ENCODE data around the gene GNAT3.

The GNAT3 gene

GRCh38 chr7:80472491-80473200, 39.2 kb downstream of the GNAT3 start:
- Histone ChIP-seq H3K9ac (ENCODE audit: low read depth, low read length, poor library complexity, severe bottlenecking) (no peak overlapping the region), H3K79me2 (ENCODE audit: insufficient read depth, low read length) (no peaks in the 10 kb centered on the region), H3F3A (ENCODE audit: low read depth) (no peaks in the 10 kb centered on the region), H3K4me3 (ENCODE audit: low read length, poor library complexity, severe bottlenecking) (no peak overlapping the region), H4K20me1 (ENCODE audit: insufficient read depth, low read length, poor library complexity, severe bottlenecking) (no peaks in the 10 kb centered on the region), H3K27me3 (ENCODE audit: insufficient read depth, low read length, poor library complexity, severe bottlenecking) (no peaks in the 10 kb centered on the region), H3K9me3 (ENCODE audit: insufficient read depth, low read depth, low read length) (no peaks in the 10 kb centered on the region), H3K9me2 (replicated peaks; ENCODE audit: low read depth, low read length) (no peaks in the 10 kb centered on the region), H3K36me3 (ENCODE audit: insufficient read depth, low read length) (no peaks in the 10 kb centered on the region), H3K4me1 (ENCODE audit: insufficient read depth, low read length, poor library complexity, severe bottlenecking) (no peaks in the 10 kb centered on the region), H2AFZ (ENCODE audit: low read length) (peak overlapping the region; percentile 32; the same call in 1 of the 2 replicates), H3K4me2 (ENCODE audit: low read depth, low read length, poor library complexity, severe bottlenecking) (no peak overlapping the region)
- no peak for TF ChIP-seq EZH2phosphoT487 (IDR thresholded peaks at IDR 0.05; ENCODE audit: borderline replicate concordance)
- TF ChIP-seq, protein P1, sequence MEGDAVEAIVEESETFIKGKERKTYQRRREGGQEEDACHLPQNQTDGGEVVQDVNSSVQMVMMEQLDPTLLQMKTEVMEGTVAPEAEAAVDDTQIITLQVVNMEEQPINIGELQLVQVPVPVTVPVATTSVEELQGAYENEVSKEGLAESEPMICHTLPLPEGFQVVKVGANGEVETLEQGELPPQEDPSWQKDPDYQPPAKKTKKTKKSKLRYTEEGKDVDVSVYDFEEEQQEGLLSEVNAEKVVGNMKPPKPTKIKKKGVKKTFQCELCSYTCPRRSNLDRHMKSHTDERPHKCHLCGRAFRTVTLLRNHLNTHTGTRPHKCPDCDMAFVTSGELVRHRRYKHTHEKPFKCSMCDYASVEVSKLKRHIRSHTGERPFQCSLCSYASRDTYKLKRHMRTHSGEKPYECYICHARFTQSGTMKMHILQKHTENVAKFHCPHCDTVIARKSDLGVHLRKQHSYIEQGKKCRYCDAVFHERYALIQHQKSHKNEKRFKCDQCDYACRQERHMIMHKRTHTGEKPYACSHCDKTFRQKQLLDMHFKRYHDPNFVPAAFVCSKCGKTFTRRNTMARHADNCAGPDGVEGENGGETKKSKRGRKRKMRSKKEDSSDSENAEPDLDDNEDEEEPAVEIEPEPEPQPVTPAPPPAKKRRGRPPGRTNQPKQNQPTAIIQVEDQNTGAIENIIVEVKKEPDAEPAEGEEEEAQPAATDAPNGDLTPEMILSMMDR (conservative IDR thresholded peaks at IDR 0.05; ENCODE audit: low read length): no peak

- H3F3A ChIP-seq (ENCODE audit: low read depth): no peaks in the 10 kb centered on the region
- no peak overlapping the region for H3K4me2 ChIP-seq (ENCODE audit: low read depth, low read length, poor library complexity, severe bottlenecking)
- no peak overlapping the region for H3K9ac ChIP-seq (ENCODE audit: low read depth, low read length, poor library complexity, severe bottlenecking)
- H3K9me3 ChIP-seq (ENCODE audit: insufficient read depth, low read depth, low read length): no peaks in the 10 kb centered on the region
- H3K36me3 ChIP-seq (ENCODE audit: insufficient read depth, low read length): no peaks in the 10 kb centered on the region
- no peaks in the 10 kb centered on the region for H3K4me1 ChIP-seq (ENCODE audit: insufficient read depth, low read length, poor library complexity, severe bottlenecking)
- no peak overlapping the region for H3K4me3 ChIP-seq (ENCODE audit: low read length, poor library complexity, severe bottlenecking)
- H4K20me1 ChIP-seq (ENCODE audit: insufficient read depth, low read length, poor library complexity, severe bottlenecking): no peaks in the 10 kb centered on the region
- H3K27me3 ChIP-seq (ENCODE audit: insufficient read depth, low read length, poor library complexity, severe bottlenecking): no peaks in the 10 kb centered on the region
- no peak overlapping the region for H2AFZ ChIP-seq (ENCODE audit: low read length)
- no peaks in the 10 kb centered on the region for H3K79me2 ChIP-seq (ENCODE audit: insufficient read depth, low read length)
- H3K9me2 ChIP-seq (replicated peaks; ENCODE audit: low read depth, low read length): no peaks in the 10 kb centered on the region
- TF ChIP-seq EZH2phosphoT487 (IDR thresholded peaks at IDR 0.05; ENCODE audit: borderline replicate concordance): no peak
- TF ChIP-seq, protein P1 (conservative IDR thresholded peaks at IDR 0.05; ENCODE audit: low read length): no peak
These were observed 42.7 kb downstream of the GNAT3 start for GRCh38 chr7:80468931-80469714.

GRCh38 chr7:80467069-80467468, 44.8 kb downstream of the GNAT3 start:
- Histone ChIP-seq H3K4me1 (ENCODE audit: insufficient read depth, low read length, poor library complexity, severe bottlenecking) (no peaks in the 10 kb centered on the region), H3K27me3 (ENCODE audit: insufficient read depth, low read length, poor library complexity, severe bottlenecking) (no peaks in the 10 kb centered on the region), H3K9me3 (ENCODE audit: insufficient read depth, low read depth, low read length) (no peaks in the 10 kb centered on the region), H3K9me2 (replicated peaks; ENCODE audit: low read depth, low read length) (no peaks in the 10 kb centered on the region), H3K9ac (ENCODE audit: low read depth, low read length, poor library complexity, severe bottlenecking) (no peak overlapping the region), H2AFZ (ENCODE audit: low read length) (no peak overlapping the region), H3K4me3 (ENCODE audit: low read length, poor library complexity, severe bottlenecking) (no peak overlapping the region), H4K20me1 (ENCODE audit: insufficient read depth, low read length, poor library complexity, severe bottlenecking) (no peaks in the 10 kb centered on the region), H3K4me2 (ENCODE audit: low read depth, low read length, poor library complexity, severe bottlenecking) (no peak overlapping the region), H3K79me2 (ENCODE audit: insufficient read depth, low read length) (no peaks in the 10 kb centered on the region), H3F3A (ENCODE audit: low read depth) (no peaks in the 10 kb centered on the region), H3K36me3 (ENCODE audit: insufficient read depth, low read length) (no peaks in the 10 kb centered on the region)
- TF ChIP-seq EZH2phosphoT487 (IDR thresholded peaks at IDR 0.05; ENCODE audit: borderline replicate concordance): no peak
- TF ChIP-seq, protein P1 (conservative IDR thresholded peaks at IDR 0.05; ENCODE audit: low read length): no peak
